Upper lobe of left lung (tissue), 6 donors: ENCODE measurements around the gene PLOD1. TPM values are rescaled to one million over a fixed set of nuclear protein-coding genes. Genes with fewer than 3 reads are reported as not detected.
"Not testable (repeated sequence)": the region's sequence is repeated elsewhere in the genome, so short reads cannot be mapped to it uniquely, and the experiment has no call there.

Experiments
- ATAC-seq, 2 donors: fragments of 200-7000 bp; cut with Tn5 transposase; one replicate each; pipeline ENCODE4 v1.9.1; 2022; ENCODE audit warnings: mild to moderate bottlenecking in 2 of 2, moderate library complexity in 2 of 2; ENCODE audit not compliant: low FRiP score in 2 of 2
- DNase-seq, 2 donors: peaks; one replicate each; pipeline ENCODE4 v3.0.0-alpha.2; 2019 to 2020
- H3K27ac ChIP-seq, 4 donors: fragments of 200-600 bp; sonication (generic); one replicate each; pipeline ENCODE4 v1.5.1; 2016 to 2019
- H3K27me3 ChIP-seq, 4 donors: fragments of 200-600 bp; sonication (generic); one replicate each; pipeline ENCODE4 v1.5.1; 2017 to 2019
- H3K36me3 ChIP-seq, 4 donors: fragments of 200-600 bp; sonication (generic); one replicate each; pipeline ENCODE4 v1.5.1; 2016 to 2019
- H3K4me1 ChIP-seq, 4 donors: fragments of 200-600 bp; sonication (generic); one replicate each; pipeline ENCODE4 v1.5.1; 2018 to 2019
- H3K4me3 ChIP-seq, 4 donors: fragments of 200-600 bp; sonication (generic); one replicate each; pipeline ENCODE4 v1.5.1; 2017 to 2019; ENCODE audit warnings: mild to moderate bottlenecking in 2 of 4, moderate library complexity in 1 of 4
- H3K9me3 ChIP-seq, 4 donors: fragments of 200-600 bp; sonication (generic); one replicate each; pipeline ENCODE4 v1.5.1; 2018 to 2019
- EP300 ChIP-seq, 4 donors: sonication (generic); formaldehyde crosslinking; IDR thresholded peaks; one replicate each; pipeline ENCODE4 v1.5.1; 2017; ENCODE audit warnings: antibody characterized with exemption in 4 of 4, control low read depth in 2 of 4
- POLR2A ChIP-seq, 4 donors: fragments of 450-650 bp; IDR thresholded peaks; one replicate each; pipeline ENCODE4 v1.5.1; 2016 to 2017; ENCODE audit warnings: antibody characterized with exemption in 4 of 4, mild to moderate bottlenecking in 2 of 4
- POLR2AphosphoS5 ChIP-seq, 2 donors: sonication (generic); formaldehyde crosslinking; IDR thresholded peaks; one replicate each; pipeline ENCODE4 v1.5.1; 2017; ENCODE audit warnings: antibody characterized with exemption in 2 of 2
- WGBS, 2 donors: methylation state at CpG; one replicate each; pipeline ENCODE4 v1.1.5; 2017 to 2018; 5-methylcytosine and 5-hydroxymethylcytosine counted together
- total RNA-seq, 6 donors: library from RNA; depleted of rRNA in 4 of 6; stranded (reverse); fragments of >200 nt in 4 of 6; gene quantifications; one replicate each; pipeline versions ENCODE4 v1.1.0 to v1.2.1, GENCODE V29; 2016 to 2021
- TF ChIP-seq, protein P1 (sequence below), 6 experiments: fragments of 450-650 bp in 4 of 6; fragments of 200-600 bp in 2 of 6; sonication (generic) in 2 of 6; IDR thresholded peaks; one replicate each; pipeline ENCODE4 v1.5.1; 2016 to 2019; ENCODE audit warnings: antibody characterized with exemption in 6 of 6
- donor health status: DM: no; HTN: no; CAD: no; lungs with moderate emphysema.
- donor health status: DM: no; HTN: yes; CAD: no; lungs with severe emphysema.

PLOD1 gene
- total RNA-seq, 6 donors from 2014 or later = 31.4 to 99.0 (median 52.8) TPM

GRCh38 chr1:11906870-11907269, 27.6 kb upstream of the PLOD1 start:
- no peak overlapping the region for H3K4me3 ChIP-seq
- no peaks in the 10 kb centered on the region for H3K9me3 ChIP-seq
- no peaks in the 10 kb centered on the region for H3K36me3 ChIP-seq
- DNase-seq (no peak), ATAC-seq (no peak)
- H3K4me1 ChIP-seq = peaks cover 0 to 3% (median 0%) of the 10 kb centered on the region in 4 donors
- 65 to 79% methylated on average over 10 of the region's 10 CpGs for WGBS, 2 donors
- TF ChIP-seq POLR2A (IDR thresholded peaks at IDR 0.05) (no peak), EP300 (IDR thresholded peaks at IDR 0.05) (no peak), POLR2AphosphoS5 (IDR thresholded peaks at IDR 0.05) (no peak)
- TF ChIP-seq, protein P1, sequence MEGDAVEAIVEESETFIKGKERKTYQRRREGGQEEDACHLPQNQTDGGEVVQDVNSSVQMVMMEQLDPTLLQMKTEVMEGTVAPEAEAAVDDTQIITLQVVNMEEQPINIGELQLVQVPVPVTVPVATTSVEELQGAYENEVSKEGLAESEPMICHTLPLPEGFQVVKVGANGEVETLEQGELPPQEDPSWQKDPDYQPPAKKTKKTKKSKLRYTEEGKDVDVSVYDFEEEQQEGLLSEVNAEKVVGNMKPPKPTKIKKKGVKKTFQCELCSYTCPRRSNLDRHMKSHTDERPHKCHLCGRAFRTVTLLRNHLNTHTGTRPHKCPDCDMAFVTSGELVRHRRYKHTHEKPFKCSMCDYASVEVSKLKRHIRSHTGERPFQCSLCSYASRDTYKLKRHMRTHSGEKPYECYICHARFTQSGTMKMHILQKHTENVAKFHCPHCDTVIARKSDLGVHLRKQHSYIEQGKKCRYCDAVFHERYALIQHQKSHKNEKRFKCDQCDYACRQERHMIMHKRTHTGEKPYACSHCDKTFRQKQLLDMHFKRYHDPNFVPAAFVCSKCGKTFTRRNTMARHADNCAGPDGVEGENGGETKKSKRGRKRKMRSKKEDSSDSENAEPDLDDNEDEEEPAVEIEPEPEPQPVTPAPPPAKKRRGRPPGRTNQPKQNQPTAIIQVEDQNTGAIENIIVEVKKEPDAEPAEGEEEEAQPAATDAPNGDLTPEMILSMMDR (IDR thresholded peaks at IDR 0.05) = no peak
- no peaks in the 10 kb centered on the region for H3K27me3 ChIP-seq
- no peak overlapping the region for H3K27ac ChIP-seq

- peak overlapping the region; percentile 93 to 96 (median 95) for H3K27ac ChIP-seq
- ATAC-seq (peak; percentile 92 to 96), DNase-seq (peak; percentile 89 to 94)
- no peaks in the 10 kb centered on the region for H3K36me3 ChIP-seq
- TF ChIP-seq, protein P1 (IDR thresholded peaks at IDR 0.05) = peak; percentile 80 to 93 (median 88)
- no peak for TF ChIP-seq POLR2AphosphoS5 (IDR thresholded peaks at IDR 0.05)
- no peaks in the 10 kb centered on the region for H3K27me3 ChIP-seq
- H3K4me1 ChIP-seq = peaks cover 0 to 3% (median 0%) of the 10 kb centered on the region in 4 donors
- no peaks in the 10 kb centered on the region for H3K9me3 ChIP-seq
- H3K4me3 ChIP-seq = peak overlapping the region in 2 of 4 donors; percentile 62 to 69
- WGBS, 2 donors = 13 to 16% methylated on average over 19 of the region's 19 CpGs
These were observed 27.0 kb upstream of the PLOD1 start for GRCh38 chr1:11907275-11908094.

DNA sequence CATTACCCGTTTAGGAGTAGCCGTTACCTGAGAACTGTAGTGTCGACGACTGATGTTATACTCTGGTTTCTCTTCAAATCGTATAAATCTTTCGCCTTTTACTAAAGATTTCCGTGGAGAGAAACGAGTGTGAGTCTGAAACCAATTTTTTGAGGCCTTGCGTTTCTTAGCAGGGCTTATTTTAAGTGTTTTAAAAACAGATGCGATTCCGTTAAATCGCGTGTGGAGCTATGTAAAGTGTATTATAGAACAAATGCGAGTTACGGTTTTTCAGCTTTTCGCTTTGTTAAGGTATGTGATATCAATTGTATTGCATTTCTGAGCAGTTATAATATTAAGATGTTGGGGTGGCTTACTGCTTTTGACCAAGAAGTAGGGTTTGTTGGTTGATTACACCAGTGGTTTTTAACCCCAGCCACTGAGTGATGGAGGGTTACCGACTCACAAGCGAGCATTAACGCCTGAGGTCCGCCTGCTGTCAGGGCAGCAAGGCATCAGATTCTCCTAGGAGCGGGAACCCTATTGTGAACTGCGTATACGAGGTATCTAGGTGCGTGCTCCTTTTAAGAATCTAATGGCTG, 26.3 kb upstream of the PLOD1 start:
- Histone ChIP-seq H3K27ac (peak overlapping the region; percentile 93 to 96 (median 95)), H3K9me3 (no peaks in the 10 kb centered on the region), H3K4me3 (peak overlapping the region; percentile 48 to 69 (median 64)), H3K36me3 (no peaks in the 10 kb centered on the region), H3K4me1 (peaks cover 0 to 3% (median 0%) of the 10 kb centered on the region in 4 donors), H3K27me3 (no peaks in the 10 kb centered on the region)
- TF ChIP-seq POLR2A (IDR thresholded peaks at IDR 0.05) (peak; percentile 81 to 99 (median 94)), EP300 (IDR thresholded peaks at IDR 0.05) (peak in 2 of 4 donors; percentile 14 to 94), POLR2AphosphoS5 (IDR thresholded peaks at IDR 0.05) (peak; percentile 92 to 100)
- TF ChIP-seq, protein P1 (IDR thresholded peaks at IDR 0.05) = no peak
- DNase-seq (peak in 1 of 2 donors; percentile 51), ATAC-seq (peak; percentile 83 to 88)
- 0 to 1% methylated on average over 16 to 24 of the region's 24 CpGs for WGBS, 2 donors

DNA sequence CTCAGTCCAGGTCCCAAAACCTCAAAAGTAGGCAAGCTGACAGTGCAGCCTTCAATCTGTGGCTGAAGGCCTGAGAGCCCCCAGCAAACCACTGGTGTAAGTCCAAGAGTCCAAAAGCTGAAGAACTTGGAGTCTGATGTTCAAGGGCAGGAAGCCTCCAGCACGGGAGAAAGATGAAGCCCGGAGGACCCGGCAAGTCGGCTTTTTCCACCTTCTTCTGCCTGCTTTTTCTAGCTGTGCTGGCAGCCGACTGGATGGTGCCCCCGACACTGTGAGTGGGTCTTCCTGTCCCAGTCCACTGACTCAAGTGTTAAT, 23.6 kb upstream of the PLOD1 start:
- DNase-seq, H3K27me3 ChIP-seq, H3K9me3 ChIP-seq, ATAC-seq, H3K36me3 ChIP-seq, H3K4me1 ChIP-seq, H3K4me3 ChIP-seq: not testable (repeated sequence)
- H3K27ac ChIP-seq = peak overlapping the region in 1 of 4 donors; percentile 96
- WGBS, 2 donors = 79 to 85% methylated on average over 6 of the region's 6 CpGs

- DNase-seq (no peak), ATAC-seq (no peak)
- Histone ChIP-seq H3K9me3 (no peaks in the 10 kb centered on the region), H3K4me1 (peaks cover 0 to 3% (median 0%) of the 10 kb centered on the region in 4 donors), H3K27ac (no peak overlapping the region), H3K4me3 (no peak overlapping the region), H3K36me3 (no peaks in the 10 kb centered on the region), H3K27me3 (no peaks in the 10 kb centered on the region)
- WGBS, 2 donors = 87 to 89% methylated on average over 7 of the region's 7 CpGs
- TF ChIP-seq POLR2AphosphoS5 (IDR thresholded peaks at IDR 0.05) (no peak), POLR2A (IDR thresholded peaks at IDR 0.05) (no peak), EP300 (IDR thresholded peaks at IDR 0.05) (no peak)
- TF ChIP-seq, protein P1 (IDR thresholded peaks at IDR 0.05) = no peak
These were observed 22.5 kb upstream of the PLOD1 start for GRCh38 chr1:11912000-11912399.

DNA sequence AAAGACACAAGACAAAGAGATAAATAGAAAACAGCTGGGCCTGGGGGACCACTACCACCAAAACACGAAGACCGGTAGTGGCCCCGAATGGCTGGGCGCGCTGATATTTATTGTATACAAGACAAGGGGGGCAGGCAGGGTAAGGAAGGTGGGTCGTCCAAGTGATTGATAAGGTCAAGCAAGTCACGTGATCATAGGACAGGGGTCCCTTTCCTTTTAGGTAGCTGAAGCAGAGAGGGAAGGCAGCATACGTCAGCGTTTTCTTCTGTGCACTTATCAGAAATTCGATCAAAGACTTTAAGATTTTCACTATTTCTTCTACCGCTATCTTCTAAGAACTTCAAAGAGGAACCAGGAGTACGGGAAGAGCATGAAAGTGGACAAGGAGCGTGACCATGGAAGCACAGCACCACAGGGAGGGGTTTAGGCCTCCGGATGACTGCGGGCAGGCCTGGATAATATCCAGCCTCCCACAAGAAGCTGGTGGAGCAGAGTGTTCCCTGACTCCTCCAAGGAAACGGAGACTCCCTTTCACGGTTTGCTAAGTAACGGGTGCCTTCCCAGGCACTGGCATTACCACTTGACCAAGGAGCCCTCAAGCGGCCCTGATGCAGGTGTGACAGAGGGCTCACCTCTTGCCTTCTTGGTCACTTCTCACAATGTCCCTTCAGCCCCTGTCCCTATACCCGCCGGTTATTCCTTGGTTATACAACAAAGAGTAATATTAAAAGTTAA, 21.9 kb upstream of the PLOD1 start:
- not testable (repeated sequence) for H3K4me1 ChIP-seq, H3K27me3 ChIP-seq, H3K9me3 ChIP-seq, H3K4me3 ChIP-seq, H3K27ac ChIP-seq, ATAC-seq, DNase-seq, H3K36me3 ChIP-seq
- WGBS, 2 donors = 82 to 83% methylated on average over 21 of the region's 21 CpGs
